Ovary (tissue), 3 donors: Measurements from ENCODE around the gene SEC14L1.

ENCODE experiments used
- CTCF ChIP-seq, 3 donors: fragments of 450-650 bp in 2 of 3; fragments of 200-600 bp in 1 of 3; IDR thresholded peaks; one replicate each; pipeline versions ENCODE4 v1.5.1 to v1.8.0; 2016 to 2022; ENCODE audit warnings: antibody characterized with exemption in 3 of 3, mild to moderate bottlenecking in 1 of 3
- POLR2A ChIP-seq: fragments of 450-650 bp; IDR thresholded peaks from one replicate; pipeline ENCODE4 v1.6.1; 2017; ENCODE audit warnings: antibody characterized with exemption, mild to moderate bottlenecking, moderate library complexity
- donor health status: DM: no; HTN: no; CAD: no.

- no peak for TF ChIP-seq POLR2A
- no peak for TF ChIP-seq CTCF (IDR thresholded peaks at IDR 0.05)
Measured at GRCh38 chr17:77116371-77116860, 24.4 kb upstream of the SEC14L1 start.
